ENCODE measurements around the gene PSMG2. TPM values are rescaled to one million over a fixed set of nuclear protein-coding genes. Genes with fewer than 3 reads are reported as not detected.

The PSMG2 gene
- total and polyA plus RNA-seq, 2 of the 13 experiments (the other 11 are each of a cell fraction or from before 2014, with no cell fraction given), result 53.4 to 94.8 TPM

GRCh38 chr18:12656938-12657683 lies 45.7 kb upstream of the PSMG2 start (continued):
- TF ChIP-seq AKAP8 (CRISPR knock-in tag; IDR thresholded peaks at IDR 0.05) (no peak), UBTF (CRISPR knock-in tag; IDR thresholded peaks at IDR 0.05) (peak; percentile 86; the same call in 1 of the 2 replicates), ZNF816 (CRISPR knock-in tag; IDR thresholded peaks at IDR 0.05; ENCODE audit: borderline replicate concordance) (no peak), TRAFD1 (CRISPR knock-in tag; IDR thresholded peaks at IDR 0.05; ENCODE audit: borderline replicate concordance) (no peak), CCAR2 (optimal IDR thresholded peaks at IDR 0.05; ENCODE audit: low read depth, low read length) (no peak), EED (CRISPR knock-in tag; IDR thresholded peaks at IDR 0.05) (no peak), ZNF558 (CRISPR knock-in tag; IDR thresholded peaks at IDR 0.05; ENCODE audit: borderline replicate concordance) (peak; percentile 54; the same call in 1 of the 2 replicates), PHF8 (CRISPR knock-in tag; IDR thresholded peaks at IDR 0.05) (peak; percentile 77), POGK (CRISPR knock-in tag; conservative IDR thresholded peaks at IDR 0.05) (peak; percentile 66; the same call in 1 of the 2 replicates), CHCHD3 (CRISPR knock-in tag; IDR thresholded peaks at IDR 0.05) (0 out of 2 replicates have a peak, but pooled peaks have one; percentile 71), ATF5 (CRISPR knock-in tag; IDR thresholded peaks at IDR 0.05; ENCODE audit: low read depth) (no peak), IKZF5 (CRISPR knock-in tag; IDR thresholded peaks at IDR 0.05) (0 out of 2 replicates have a peak, but pooled peaks have one; percentile 27), ZNF121 (CRISPR knock-in tag; IDR thresholded peaks at IDR 0.05) (peak; percentile 38; the same call in 1 of the 2 replicates), ERF (CRISPR knock-in tag; IDR thresholded peaks at IDR 0.05) (0 out of 2 replicates have a peak, but pooled peaks have one; percentile 28), CSRNP1 (CRISPR knock-in tag; IDR thresholded peaks at IDR 0.05) (0 out of 2 replicates have a peak, but pooled peaks have one; percentile 32), NRL (CRISPR knock-in tag; IDR thresholded peaks at IDR 0.05; ENCODE audit: borderline replicate concordance) (0 out of 2 replicates have a peak, but pooled peaks have one; percentile 40), BRD4 (CRISPR knock-in tag; IDR thresholded peaks at IDR 0.05) (peak; percentile 71; the same call in 1 of the 2 replicates), ZNF205 (CRISPR knock-in tag; IDR thresholded peaks at IDR 0.05) (0 out of 2 replicates have a peak, but pooled peaks have one; percentile 15)

All from HepG2 (cell line).